Activated CD8-positive, alpha-beta memory T cell treated with anti-CD3 and anti-CD28 coated beads, Interleukin-2, amount 50 U/mL, for 4 hours (primary cell): ENCODE measurements around the gene HEXIM1.

Source experiments
- DNase-seq: peaks from one replicate; pipeline ENCODE4 v3.0.0-alpha.2; 2020

The HEXIM1 gene

DNA sequence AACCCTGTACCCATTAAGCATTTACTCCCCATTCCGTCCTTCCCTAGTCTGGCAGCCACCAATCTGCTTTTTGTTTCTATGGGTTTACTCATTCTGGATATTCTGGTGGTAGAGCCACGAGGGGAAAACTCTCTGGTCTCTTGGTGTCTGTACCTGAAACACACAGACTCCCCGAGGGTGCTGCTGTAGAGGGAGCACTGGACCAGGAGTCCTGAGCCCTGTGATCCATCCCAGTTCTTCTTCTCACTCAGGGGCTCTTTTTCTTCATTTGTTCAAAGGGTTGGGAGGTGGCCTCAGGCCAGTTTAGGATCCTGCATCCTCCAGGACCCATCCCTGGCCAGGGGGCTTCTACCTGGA lies 27.5 kb downstream of the HEXIM1 start:
- DNase-seq: no peak

DNA sequence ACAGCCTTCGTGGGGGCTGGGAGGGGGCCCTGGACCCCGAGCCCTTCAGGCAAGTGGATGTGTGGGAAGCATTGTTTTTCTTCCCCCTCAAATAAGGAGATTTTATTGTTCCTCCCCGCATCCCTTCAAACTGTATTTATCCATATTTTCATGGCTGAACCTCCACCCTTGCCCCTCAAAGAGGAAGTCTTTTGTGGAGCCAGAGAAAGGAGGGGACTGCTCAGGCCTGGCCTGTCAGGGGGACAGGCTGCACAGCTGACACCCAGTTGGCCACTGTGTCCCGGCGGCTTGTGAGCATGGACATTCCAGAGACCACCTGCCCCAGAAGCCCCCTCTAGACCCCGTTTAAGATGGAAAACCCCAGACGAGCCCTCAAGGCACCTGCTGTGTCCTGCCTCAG lies 29.3 kb downstream of the HEXIM1 start:
- DNase-seq: no peak

DNA sequence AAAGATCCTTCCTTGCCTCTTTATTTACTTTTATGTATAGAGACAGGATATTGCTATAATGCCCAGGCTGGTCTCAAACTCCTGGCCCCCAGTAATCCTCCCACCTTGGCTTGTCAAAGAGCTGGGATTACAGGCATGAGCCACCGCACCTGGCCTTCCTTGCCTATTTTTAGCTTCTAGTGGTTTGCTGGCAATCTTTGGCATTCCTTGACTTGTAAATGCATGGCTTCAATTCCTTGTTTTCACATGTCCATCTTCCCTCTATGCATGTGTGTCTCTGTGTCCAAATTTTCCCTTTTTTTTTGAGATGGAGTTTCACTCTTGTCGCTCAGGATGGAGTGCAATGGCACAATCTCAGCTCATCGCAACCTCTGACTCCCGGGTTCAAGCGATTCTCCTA lies 35.9 kb downstream of the HEXIM1 start:
- DNase-seq: no peak

DNA sequence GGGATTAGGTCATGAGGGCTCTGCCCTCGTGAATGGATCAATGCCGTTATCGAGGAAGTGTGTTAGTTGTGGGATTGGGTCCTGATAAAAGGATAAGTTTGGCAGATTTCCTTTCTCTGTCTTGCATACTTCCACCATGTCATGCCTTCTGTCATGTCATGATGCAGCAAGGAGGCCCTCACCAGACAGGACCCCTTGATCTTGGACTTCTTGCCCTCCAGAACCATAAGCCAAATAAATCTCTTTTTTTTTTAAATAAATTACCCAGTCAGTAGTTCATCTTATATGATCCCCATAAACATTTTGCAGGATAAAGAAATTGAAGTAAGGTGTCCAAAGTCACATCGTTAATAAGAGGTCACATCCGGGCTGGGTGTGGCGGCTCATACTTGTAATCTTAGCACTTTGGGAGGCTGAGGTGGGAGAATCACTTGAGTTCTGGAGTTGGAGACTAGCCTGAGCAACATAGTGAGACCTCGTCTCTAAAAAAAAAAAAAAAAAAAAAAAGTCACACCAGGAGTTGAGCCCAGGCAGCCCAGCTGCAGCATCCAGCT lies 38.6 kb downstream of the HEXIM1 start:
- no peak for DNase-seq

DNA sequence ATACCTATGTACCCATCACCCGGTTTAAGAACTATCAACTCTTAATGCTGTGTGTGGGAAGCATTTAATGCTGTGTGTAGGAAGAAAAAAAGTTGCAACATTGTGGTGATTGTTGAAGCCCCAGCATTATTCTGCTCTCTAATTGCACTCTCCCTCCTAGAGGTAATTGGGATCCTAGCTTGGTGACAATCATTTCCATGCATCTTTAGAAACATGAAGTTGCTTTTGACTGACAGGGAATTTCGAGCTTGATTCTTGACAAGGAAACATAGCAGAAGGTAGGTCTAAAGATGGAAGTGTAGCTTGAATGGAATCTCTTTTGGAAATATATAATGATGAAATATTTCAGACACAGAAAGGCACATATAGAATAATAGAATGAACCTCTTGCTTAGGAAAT lies 40.7 kb downstream of the HEXIM1 start:
- DNase-seq: no peak

DNA sequence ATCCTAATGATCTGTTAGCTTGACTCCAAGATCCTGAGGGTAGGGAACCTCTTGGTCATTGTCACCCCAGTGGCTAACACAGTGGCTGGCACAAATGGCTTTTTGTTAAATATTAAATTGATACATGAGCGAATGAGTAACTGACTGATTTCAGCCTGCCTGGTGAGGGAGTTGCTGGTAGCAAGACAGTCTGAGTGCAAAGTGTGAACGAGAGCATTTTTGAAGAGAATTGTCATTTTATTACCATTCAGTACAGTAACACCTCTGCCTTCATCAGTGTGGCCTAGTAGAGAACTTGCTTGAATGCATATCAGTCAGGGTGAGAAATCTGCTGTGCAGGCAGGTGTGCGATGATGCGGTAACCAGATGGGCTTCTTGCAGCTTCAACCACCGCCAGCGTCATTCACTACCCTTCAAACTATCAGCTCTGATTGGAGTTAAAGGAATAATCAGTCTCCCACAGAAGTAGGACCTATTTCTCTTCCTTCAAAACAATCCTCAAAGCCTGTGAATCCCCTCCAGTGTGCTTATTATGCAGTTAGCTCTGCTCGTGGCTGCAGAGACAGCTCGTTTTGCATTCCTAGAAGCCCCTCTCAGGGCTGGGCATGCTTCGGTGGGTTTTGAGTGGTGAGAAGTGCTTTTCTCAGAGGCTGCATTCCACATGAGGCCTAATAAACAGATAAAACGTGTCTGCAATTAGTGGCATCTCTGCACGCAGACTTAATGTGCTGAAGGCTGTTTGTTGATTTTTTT lies 42.4 kb downstream of the HEXIM1 start:
- DNase-seq: no peak

DNA sequence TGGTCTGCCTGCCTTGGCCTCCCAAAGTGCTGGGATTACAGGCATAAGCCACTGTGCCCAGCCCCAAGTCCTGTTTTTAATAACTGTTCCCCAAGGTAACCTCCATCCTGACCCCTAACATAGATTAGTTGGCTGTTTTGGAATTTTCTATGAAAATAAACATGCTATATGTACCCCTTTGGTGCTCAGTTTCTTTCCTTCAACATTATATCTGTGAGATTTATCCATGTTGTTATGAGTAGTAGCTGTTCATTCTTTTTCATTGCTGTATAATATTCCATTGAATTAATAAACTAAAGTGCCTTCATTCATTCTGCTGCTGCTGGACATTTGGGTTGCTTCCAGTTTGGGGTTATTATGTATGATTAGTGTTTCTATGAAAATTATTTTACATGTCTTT lies 47.1 kb downstream of the HEXIM1 start:
- no peak for DNase-seq

DNA sequence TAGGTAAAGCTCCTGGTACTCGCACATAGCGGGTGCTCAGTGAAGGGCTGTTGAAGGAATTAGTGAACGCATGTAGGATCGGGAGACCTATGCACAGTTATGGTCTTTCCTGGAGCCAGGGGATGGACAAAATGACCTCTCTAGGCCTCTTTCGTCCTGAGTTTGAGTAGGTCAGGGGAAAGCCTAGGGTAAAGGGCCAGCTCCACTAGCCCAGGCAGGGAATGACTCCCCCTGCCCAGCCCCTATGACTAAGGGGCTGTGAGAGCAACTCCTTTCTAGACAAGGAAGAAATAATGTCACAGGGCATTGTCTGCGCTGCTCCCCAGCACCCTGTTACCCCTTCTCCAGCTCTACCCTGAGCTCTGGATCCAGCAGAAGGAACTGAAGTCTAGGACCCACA lies 48.8 kb downstream of the HEXIM1 start:
- no peak for DNase-seq

DNA sequence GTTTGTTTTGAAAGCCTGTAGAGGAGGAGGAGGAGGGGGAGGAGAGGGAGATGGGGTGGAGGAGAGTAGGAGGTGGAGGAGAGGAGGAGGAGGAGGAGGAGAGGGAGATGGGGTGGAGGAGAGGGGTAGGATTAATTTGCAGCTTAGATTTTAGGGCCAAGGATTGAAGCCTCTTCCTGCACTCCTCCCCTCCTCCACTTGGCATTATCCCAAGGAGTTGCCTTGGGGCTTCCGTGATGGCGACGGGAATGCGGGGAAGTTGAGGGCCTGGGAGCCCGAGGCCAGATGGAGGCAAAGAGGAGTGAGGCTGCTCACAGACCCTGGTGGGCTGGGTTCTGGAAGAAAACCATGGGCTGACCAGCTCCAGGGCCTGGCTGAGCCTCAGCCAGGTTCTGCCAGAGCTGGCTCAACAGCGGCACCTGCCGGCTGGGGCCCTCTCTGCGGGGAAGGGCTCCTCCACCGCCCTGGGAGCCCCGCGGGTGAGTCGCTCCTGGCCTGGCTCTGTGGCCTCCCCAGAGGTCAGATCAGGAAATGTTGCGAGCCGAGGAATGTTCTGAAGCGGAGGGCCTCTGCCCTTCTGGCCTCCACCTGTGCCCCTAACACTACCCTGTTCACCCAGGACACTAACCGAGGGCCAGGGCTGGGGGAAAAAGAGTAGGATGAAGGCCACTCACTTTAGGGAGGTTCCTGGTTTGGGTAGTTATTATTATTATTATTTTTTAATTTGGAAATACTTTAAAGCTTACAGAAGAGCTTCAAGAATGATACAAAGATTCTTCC lies 49.5 kb downstream of the HEXIM1 start:
- DNase-seq: peak; percentile 91

DNA sequence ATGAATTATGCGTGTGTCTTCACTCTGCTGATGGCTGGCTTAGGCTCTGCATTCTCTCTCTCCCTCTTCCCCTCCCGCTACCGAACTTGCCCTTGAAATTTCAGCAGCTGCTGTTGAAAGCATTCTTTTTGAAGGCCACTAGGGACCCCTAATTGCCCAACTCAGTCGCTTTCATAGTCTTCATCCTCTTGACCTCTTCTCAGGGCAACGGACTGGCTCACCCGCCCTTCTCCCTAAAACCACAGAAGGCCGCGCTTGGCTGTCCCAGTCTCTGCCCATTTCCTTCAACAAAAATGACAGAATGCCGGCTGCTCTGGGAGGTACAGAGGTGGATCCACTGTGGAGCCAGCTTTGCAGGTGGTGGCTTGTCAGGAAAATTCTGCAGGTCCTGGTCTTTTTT lies 52.4 kb downstream of the HEXIM1 start:
- DNase-seq: no peak

DNA sequence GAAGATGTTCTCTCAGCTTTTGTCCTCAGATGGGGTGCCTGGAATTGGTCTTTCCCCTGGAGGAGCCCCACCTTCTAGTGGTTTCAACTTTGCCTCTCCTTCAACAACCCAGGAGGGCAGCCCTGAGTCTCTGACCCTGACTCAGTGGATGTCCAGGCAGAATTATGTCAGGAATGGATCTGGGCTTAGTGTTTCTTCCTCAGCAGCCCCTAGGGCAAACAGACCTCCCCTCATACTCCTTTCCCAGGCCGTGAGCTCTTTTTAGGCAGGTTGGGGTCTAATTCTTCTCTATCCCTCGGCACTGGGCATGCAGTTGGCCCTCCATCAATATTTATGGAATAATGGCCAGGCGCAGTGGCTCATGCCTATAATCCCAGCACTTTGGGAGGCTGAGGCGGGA lies 53.2 kb downstream of the HEXIM1 start:
- no peak for DNase-seq
